Non-pigmented ciliary epithelial cell (primary cell): ENCODE measurements around the gene MAMLD1.

ENCODE experiments used
- DNase-seq: peaks from one replicate; pipeline ENCODE4 v3.0.0-alpha.2; 2010; ENCODE audit warnings: low read depth

The MAMLD1 gene

GRCh38 chrX:150530821-150531220, 167.7 kb downstream of the MAMLD1 start:
- no peak for DNase-seq

- DNase-seq = no peak
Measured at GRCh38 chrX:150531467-150531866, 168.3 kb downstream of the MAMLD1 start.

- no peak for DNase-seq
Measured at GRCh38 chrX:150533863-150534262, 170.7 kb downstream of the MAMLD1 start.

GRCh38 chrX:150536455-150537116, 173.5 kb downstream of the MAMLD1 start:
- DNase-seq = no peak

GRCh38 chrX:150537851-150538250, 174.7 kb downstream of the MAMLD1 start:
- no peak for DNase-seq

GRCh38 chrX:150540965-150541364, 177.8 kb downstream of the MAMLD1 start:
- no peak for DNase-seq

GRCh38 chrX:150542846-150543229, 179.7 kb downstream of the MAMLD1 start:
- no peak for DNase-seq

- no peak for DNase-seq
Measured at GRCh38 chrX:150543230-150544155, 180.4 kb downstream of the MAMLD1 start.

GRCh38 chrX:150544222-150544787, 181.2 kb downstream of the MAMLD1 start:
- no peak for DNase-seq

- DNase-seq = no peak
Measured at GRCh38 chrX:150544835-150545770, 182.0 kb downstream of the MAMLD1 start.

GRCh38 chrX:150546711-150547153, 183.6 kb downstream of the MAMLD1 start:
- DNase-seq = no peak

- no peak for DNase-seq
Measured at GRCh38 chrX:150547375-150548115, 184.4 kb downstream of the MAMLD1 start.

GRCh38 chrX:150548251-150548650, 185.1 kb downstream of the MAMLD1 start:
- no peak for DNase-seq

- DNase-seq = no peak
Measured at GRCh38 chrX:150548684-150549083, 185.6 kb downstream of the MAMLD1 start.

GRCh38 chrX:150551963-150552362, 188.8 kb downstream of the MAMLD1 start:
- no peak for DNase-seq

GRCh38 chrX:150558424-150558823, 195.3 kb downstream of the MAMLD1 start:
- DNase-seq = no peak
